Measurements from ENCODE around the gene WWOX.

Gene WWOX

GRCh38 chr16:79164388-79164995 is 1065.0 kb downstream of the WWOX start:
- DNase-seq, result no peak

DNA sequence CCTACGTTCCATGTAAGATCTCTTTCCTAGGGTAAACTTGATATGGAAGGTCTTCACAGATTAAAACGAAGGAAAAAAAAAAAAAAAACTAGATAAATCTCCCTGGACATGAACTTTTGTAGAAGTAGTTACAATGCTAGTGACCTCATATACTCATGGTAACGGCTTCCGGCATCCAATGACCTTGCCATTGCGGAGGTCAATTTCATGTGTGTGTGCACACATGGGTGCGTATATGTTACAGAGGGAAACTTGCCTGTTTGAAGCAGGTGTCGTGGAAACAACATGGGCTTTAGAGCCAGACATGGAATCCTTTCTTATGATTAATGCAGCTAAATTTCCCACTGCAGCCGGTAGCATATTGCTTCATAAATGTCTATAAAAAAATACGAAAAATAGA is 1065.6 kb downstream of the WWOX start:
- DNase-seq, result no peak

- DNase-seq, result peak in 2 of 51 donors; percentile 8 to 9
Observed at GRCh38 chr16:79165506-79165905, 1066.1 kb downstream of the WWOX start.

DNA sequence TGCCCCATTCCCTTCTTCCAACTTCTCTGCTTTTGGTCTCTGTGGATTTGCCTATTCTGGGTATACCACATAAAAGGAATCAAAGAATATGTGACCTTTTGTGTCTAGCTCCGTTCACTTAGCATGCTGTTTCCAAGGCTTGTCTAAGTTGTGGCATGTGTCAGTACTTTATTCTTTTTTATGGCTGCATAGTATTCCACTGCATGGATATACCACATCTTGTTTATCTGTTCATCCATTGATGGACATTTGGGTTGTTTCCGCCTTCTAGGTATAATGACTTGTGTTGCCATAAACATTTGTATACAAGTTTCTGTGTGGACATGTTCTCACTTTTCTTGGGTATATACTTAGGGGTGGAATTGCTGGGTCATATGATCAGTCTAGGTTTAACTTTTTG is 1068.4 kb downstream of the WWOX start:
- no peak for DNase-seq

DNA sequence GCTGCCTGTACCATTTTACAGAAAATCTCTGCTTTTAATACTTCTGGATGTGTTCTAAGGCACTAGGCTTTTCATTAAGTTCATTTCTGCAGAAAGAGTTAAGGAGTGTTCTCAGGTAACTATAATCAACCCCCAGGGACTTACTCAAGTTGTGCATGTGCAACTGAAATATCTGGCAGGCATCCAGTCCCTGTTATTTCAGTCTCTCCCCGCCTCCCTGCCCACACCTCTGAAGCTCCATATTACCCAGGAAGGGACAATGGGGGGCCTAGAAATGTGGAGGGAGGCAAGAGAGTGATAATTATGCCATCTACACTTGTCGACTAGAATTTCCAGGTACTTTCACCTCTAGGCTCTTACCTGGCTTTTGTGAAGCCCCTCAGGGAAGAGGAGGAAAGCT is 1068.9 kb downstream of the WWOX start:
- DNase-seq, result no peak

- peak in 3 of 51 donors; percentile 7 to 15 (median 10) for DNase-seq
Observed at GRCh38 chr16:79169239-79169638, 1069.8 kb downstream of the WWOX start.

GRCh38 chr16:79170555-79171246 is 1071.2 kb downstream of the WWOX start:
- no peak for DNase-seq

- DNase-seq, result no peak
Observed at GRCh38 chr16:79171504-79171903, 1072.0 kb downstream of the WWOX start.

GRCh38 chr16:79171931-79172705 is 1072.7 kb downstream of the WWOX start:
- no peak for DNase-seq

DNA sequence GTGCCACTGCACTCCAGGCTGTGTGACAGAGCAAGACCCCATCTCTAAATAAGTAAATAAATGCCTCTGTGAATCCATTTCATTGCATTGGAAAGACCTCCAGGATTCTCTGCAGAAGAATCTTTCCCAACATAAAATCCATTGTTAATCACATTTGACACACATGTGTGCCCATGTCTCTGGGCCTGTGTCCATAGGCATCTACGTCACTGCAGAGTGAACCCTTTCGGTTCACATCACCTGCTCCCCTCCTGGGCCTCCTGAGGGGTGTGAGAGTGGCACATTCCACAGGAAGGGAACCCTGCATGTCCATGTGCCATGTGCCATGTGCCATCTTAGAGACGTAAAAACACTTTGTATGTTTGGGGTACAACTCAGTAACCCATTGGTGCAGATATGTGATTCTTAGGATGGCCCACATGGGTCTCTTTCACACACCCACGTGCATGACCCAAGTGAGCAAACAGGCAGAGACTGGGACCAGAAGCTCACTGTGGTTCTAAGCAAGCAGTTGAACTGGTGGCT is 1073.6 kb downstream of the WWOX start:
- no peak for DNase-seq

GRCh38 chr16:79173919-79174318 is 1074.5 kb downstream of the WWOX start:
- no peak for DNase-seq

DNA sequence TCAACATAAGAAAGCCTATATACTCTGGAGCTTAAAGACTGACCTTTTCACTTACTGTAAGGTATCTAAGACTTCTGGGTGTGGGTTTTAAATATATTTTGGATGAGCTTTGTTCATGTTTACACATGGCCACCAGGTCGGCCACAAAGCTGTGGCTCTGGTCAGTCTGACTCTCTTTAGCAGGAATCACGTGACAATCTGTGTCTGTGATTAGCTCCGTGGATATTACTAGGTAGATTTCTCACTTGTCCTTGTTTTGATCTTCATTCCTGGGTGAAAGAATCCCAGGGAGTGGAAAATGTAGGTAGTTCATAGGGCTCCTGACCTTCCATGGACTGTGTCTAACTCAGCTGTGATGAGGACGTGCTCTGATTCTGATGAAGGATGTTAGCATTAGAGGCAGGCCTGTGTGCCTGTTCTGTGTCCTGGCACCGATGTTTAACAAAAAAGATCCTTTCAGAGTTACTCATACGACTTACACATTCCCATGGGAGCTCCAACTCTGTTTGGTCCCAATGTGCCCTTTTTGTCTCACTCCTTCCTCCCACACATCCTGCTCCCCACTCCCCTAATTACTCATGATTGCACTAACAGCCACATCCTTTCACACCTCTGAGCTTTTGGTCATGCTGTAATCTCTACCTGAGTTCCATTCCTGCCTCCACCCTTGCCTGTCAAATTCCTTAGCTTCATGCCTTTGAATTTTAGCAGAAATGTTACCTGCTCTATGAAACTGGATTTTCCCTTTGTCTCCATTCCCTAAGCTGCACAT is 1076.0 kb downstream of the WWOX start:
- no peak for DNase-seq

DNA sequence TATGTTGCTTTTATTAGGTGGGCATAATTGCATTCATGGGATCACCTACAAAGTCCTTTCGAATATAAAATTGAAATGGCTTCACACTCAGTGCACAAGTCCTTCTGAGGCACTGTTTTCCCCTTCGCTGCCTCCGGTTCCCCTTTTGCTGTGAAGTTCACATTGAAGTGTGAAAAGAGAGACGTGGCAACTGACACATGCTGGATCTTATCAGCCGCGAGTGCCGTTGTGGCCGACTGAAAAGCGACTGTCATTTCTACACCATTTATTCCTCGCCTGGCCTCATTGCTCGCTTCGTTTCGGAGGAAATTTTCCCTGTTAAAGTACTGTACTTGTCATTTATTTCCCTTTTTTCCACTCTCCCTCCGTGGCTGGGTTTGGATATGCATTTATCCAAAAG is 1077.6 kb downstream of the WWOX start:
- no peak for DNase-seq

DNA sequence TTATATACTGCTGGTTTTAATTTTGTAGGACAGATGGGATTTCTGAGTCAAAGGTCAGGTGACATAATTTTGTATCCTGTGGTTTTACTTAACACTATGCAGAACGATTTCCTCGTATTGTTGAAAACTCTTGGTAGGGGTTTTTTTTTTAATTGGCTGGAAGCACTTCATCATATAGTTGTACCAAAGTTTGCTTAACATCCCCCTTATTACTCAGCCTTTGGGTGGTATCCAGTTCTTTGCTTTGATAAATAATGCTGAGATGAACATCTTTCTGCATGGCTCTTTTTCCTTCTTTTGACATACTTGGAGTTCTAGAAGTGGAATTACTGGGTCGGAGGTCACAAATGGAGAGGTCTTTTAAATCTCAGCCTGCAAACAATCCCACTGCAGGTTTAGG is 1082.0 kb downstream of the WWOX start:
- DNase-seq, result no peak

GRCh38 chr16:79182616-79183015 is 1083.2 kb downstream of the WWOX start:
- peak in 1 of 51 donors; percentile 13 for DNase-seq

DNA sequence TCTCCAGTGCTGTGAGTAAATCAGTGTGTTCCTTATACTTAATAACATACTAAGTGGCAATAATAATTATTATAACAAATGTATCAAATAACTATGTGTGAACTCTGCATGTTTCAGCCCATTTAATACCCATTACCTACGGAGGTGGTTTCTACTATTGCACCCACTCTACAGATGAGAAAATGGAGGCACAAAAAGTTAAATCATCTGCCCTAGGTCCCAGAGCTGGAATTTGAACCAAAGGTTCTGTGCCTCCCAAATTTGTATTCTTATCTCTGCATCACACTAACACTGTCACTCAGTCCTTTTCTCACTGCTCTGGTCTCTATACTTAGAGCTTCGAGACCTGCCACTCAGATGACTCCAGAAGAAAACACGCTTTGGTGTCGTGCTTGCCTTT is 1084.1 kb downstream of the WWOX start:
- no peak for DNase-seq

DNA sequence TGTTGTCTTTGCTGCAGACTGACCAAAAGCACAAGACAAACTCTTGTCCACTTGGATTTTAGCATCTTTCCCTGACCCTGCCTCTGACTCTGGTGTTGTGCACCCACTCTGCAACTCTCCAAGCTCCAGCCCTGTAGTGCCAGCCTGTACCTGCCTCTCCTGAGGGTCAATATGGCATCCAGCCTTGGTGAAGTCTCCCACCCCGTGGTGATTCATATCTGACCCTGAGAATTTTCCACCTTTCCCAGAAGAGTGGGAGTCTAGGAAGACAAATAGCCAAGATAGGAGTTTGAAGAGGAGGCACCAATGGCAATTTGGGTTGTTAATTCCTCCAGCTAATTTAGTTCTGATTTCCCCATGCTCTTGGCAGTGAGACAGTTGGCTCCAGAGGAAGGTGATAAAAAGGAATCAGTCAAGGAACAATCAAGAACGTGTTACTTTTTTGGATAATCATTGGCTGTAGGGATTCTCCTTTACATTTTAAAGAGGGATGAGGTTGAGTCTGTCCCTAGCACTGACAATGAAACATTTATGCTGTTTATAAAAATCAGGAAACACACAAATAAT is 1085.1 kb downstream of the WWOX start:
- DNase-seq, result no peak

- DNase-seq, result no peak
Observed at GRCh38 chr16:79185711-79186110, 1086.3 kb downstream of the WWOX start.

DNA sequence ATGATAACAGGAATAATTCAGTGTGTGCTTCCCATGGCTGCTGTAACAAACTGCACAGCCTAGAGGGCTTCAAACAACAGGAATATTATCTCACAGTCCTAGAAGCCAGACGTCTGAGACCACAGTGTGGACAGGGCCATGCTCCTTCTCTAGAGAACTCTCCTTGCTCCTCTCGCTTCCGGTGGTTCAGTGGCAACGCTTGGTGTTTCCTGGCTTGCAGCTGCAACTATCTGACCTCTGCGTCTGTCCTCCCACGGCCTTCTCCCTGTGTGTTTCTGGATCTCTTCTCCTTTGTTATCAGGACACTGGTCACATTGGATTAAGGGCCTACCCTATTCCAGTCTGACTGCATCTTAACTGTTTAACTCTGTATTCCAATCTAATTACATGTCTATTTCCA is 1086.7 kb downstream of the WWOX start:
- DNase-seq, result no peak

DNA sequence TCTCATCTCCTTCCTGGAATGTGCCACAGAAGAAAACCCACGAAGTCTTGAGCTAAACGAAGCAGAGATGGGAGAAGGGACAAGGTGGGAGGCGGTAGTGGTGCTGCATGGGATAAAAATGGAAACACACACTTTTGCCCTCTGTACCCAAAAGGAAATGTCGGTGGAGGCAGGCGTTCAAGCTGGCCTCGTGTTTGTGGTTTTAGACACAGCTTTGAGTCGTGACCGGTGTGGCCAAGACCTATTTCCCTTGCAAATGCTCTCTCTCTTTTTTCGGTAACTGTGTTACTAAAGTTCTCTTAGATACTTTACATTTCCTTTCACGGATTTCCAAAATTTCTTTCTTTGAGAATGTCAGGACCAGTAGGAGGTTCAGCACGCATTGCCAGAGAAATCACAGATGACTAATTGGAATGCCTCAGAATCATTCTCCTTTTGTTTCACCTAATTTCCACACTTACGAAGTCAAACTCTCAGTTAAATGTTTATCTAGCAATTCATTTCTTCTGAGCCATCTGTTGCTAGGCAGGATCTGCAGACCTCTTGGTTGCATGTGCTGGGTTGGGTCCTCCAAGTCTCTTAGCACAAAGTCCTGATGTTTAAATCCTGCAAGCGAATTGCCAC is 1088.8 kb downstream of the WWOX start:
- no peak for DNase-seq

- no peak for DNase-seq
Observed at GRCh38 chr16:79188739-79189122, 1089.3 kb downstream of the WWOX start.
